ENCODE data around the gene DPYSL5. TPM values are rescaled to one million over a fixed set of nuclear protein-coding genes. Genes with fewer than 3 reads are reported as not detected.

DPYSL5 gene
- total and polyA plus RNA-seq, 2 donors (not counting 1 experiment from before 2014, with no cell fraction given) = not detected

GRCh38 chr2:26870585-26871095, 22.7 kb downstream of the DPYSL5 start:
- H3K9me3 Mint-ChIP-seq (ENCODE audit: insufficient read depth) = no peaks in the 10 kb centered on the region
- H3K36me3 ChIP-seq (replicated peaks in 1 of 2; ENCODE audit: control extremely low read depth in 1 of 2, control insufficient read depth in 1 of 2, extremely low read depth in 1 of 2, insufficient read depth in 2 of 2, low read length in 1 of 2) = no peaks in the 10 kb centered on the region
- H3K9me3 ChIP-seq (ENCODE audit: control extremely low read depth in 1 of 3, control insufficient read depth in 2 of 3, insufficient read depth in 1 of 3, low read length in 2 of 3) = no peaks in the 10 kb centered on the region

GRCh38 chr2:26873286-26873983, 25.5 kb downstream of the DPYSL5 start:
- Histone ChIP-seq H3K79me2 (ENCODE audit: control insufficient read depth, insufficient read depth, low read length) (no peaks in the 10 kb centered on the region), H4K20me1 (ENCODE audit: control insufficient read depth, insufficient read depth, low read length, poor library complexity, severe bottlenecking) (no peaks in the 10 kb centered on the region), H3K4me3 (ENCODE audit: control extremely low read depth in 1 of 5, extremely low read depth in 1 of 5, insufficient read depth in 1 of 5, low read depth in 2 of 5, low read length in 4 of 5) (no peak overlapping the region), H3K4me2 (replicated peaks; ENCODE audit: low read depth, low read length, poor library complexity, severe bottlenecking) (no peak overlapping the region), H3K27me3 (replicated peaks in 1 of 4; ENCODE audit: control extremely low read depth in 1 of 4, control insufficient read depth in 3 of 4, insufficient read depth in 4 of 4, low read length in 3 of 4) (peaks cover 0 to 13% (median 0%) of the 10 kb centered on the region in 4 experiments), H3K27ac (ENCODE audit: low read length in 2 of 2) (no peak overlapping the region), H3K9ac (ENCODE audit: low read length) (no peak overlapping the region), H3K9me3 (ENCODE audit: control extremely low read depth in 1 of 3, control insufficient read depth in 2 of 3, insufficient read depth in 1 of 3, low read length in 2 of 3) (no peaks in the 10 kb centered on the region), H3K4me1 (ENCODE audit: control insufficient read depth in 2 of 2, insufficient read depth in 2 of 2, low read length in 2 of 2) (no peaks in the 10 kb centered on the region), H2AFZ (ENCODE audit: insufficient read depth, low read depth, low read length, poor library complexity, severe bottlenecking) (no peak overlapping the region), H3K36me3 (replicated peaks in 1 of 2; ENCODE audit: control extremely low read depth in 1 of 2, control insufficient read depth in 1 of 2, extremely low read depth in 1 of 2, insufficient read depth in 2 of 2, low read length in 1 of 2) (no peaks in the 10 kb centered on the region)
- ATAC-seq (ENCODE audit: low read depth) (no peak), DNase-seq (no peak)
- Mint-ChIP-seq H3K27ac (no peak overlapping the region), H3K4me1 (no peaks in the 10 kb centered on the region), H3K9me3 (ENCODE audit: insufficient read depth) (no peaks in the 10 kb centered on the region), H3K4me3 (no peak overlapping the region), H3K27me3 (peaks cover 29% of the 10 kb centered on the region)
- POLR2A ChIA-PET = no interaction called here
- no peak for TF ChIP-seq EZH2 (IDR thresholded peaks at IDR 0.05; ENCODE audit: borderline replicate concordance, insufficient read depth, low read depth, low read length, poor library complexity, severe bottlenecking)
- TF ChIP-seq, protein P1, sequence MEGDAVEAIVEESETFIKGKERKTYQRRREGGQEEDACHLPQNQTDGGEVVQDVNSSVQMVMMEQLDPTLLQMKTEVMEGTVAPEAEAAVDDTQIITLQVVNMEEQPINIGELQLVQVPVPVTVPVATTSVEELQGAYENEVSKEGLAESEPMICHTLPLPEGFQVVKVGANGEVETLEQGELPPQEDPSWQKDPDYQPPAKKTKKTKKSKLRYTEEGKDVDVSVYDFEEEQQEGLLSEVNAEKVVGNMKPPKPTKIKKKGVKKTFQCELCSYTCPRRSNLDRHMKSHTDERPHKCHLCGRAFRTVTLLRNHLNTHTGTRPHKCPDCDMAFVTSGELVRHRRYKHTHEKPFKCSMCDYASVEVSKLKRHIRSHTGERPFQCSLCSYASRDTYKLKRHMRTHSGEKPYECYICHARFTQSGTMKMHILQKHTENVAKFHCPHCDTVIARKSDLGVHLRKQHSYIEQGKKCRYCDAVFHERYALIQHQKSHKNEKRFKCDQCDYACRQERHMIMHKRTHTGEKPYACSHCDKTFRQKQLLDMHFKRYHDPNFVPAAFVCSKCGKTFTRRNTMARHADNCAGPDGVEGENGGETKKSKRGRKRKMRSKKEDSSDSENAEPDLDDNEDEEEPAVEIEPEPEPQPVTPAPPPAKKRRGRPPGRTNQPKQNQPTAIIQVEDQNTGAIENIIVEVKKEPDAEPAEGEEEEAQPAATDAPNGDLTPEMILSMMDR (IDR thresholded peaks at IDR 0.05) = no peak
- CTCF ChIA-PET = no interaction called here
- intact Hi-C loops (cut with micrococcal nuclease) = no loop called here
- 73% methylated on average over 5 of the region's 6 CpGs for WGBS (ENCODE audit: insufficient coverage)

More at GRCh38 chr2:26870585-26871095, 22.7 kb downstream of the DPYSL5 start:
- Histone ChIP-seq H3K4me1 (ENCODE audit: control insufficient read depth in 2 of 2, insufficient read depth in 2 of 2, low read length in 2 of 2) (no peaks in the 10 kb centered on the region), H3K9ac (ENCODE audit: low read length) (no peak overlapping the region), H3K27me3 (replicated peaks in 1 of 4; ENCODE audit: control extremely low read depth in 1 of 4, control insufficient read depth in 3 of 4, insufficient read depth in 4 of 4, low read length in 3 of 4) (peaks cover 0 to 13% (median 0%) of the 10 kb centered on the region in 4 experiments), H2AFZ (ENCODE audit: insufficient read depth, low read depth, low read length, poor library complexity, severe bottlenecking) (no peak overlapping the region), H4K20me1 (ENCODE audit: control insufficient read depth, insufficient read depth, low read length, poor library complexity, severe bottlenecking) (no peaks in the 10 kb centered on the region), H3K27ac (ENCODE audit: low read length in 2 of 2) (no peak overlapping the region), H3K79me2 (ENCODE audit: control insufficient read depth, insufficient read depth, low read length) (no peaks in the 10 kb centered on the region), H3K4me3 (ENCODE audit: control extremely low read depth in 1 of 5, extremely low read depth in 1 of 5, insufficient read depth in 1 of 5, low read depth in 2 of 5, low read length in 4 of 5) (no peak overlapping the region), H3K4me2 (replicated peaks; ENCODE audit: low read depth, low read length, poor library complexity, severe bottlenecking) (no peak overlapping the region)
- ATAC-seq (ENCODE audit: low read depth) (no peak), DNase-seq (no peak)
- H3K27ac Mint-ChIP-seq = no peak overlapping the region
- H3K27me3 Mint-ChIP-seq = peaks cover 30% of the 10 kb centered on the region
- intact Hi-C loops (cut with micrococcal nuclease) = no loop called here
- H3K4me3 Mint-ChIP-seq = no peak overlapping the region
- POLR2A ChIA-PET = no interaction called here
- CTCF ChIA-PET = interaction anchor here (1.1 kb wide), 1 partner anchor 25 kb away, joined by 5 read pairs; no protein-coding TSS in a partner anchor
- no peak for TF ChIP-seq EZH2 (IDR thresholded peaks at IDR 0.05; ENCODE audit: borderline replicate concordance, insufficient read depth, low read depth, low read length, poor library complexity, severe bottlenecking)
- TF ChIP-seq, protein P1 (IDR thresholded peaks at IDR 0.05) = no peak
- 92% methylated on average over 1 of the region's 4 CpGs for WGBS (ENCODE audit: insufficient coverage)
- no peaks in the 10 kb centered on the region for H3K4me1 Mint-ChIP-seq

Measured in B cell (primary cell).